ENCODE measurements around the gene ARSH.

DNA sequence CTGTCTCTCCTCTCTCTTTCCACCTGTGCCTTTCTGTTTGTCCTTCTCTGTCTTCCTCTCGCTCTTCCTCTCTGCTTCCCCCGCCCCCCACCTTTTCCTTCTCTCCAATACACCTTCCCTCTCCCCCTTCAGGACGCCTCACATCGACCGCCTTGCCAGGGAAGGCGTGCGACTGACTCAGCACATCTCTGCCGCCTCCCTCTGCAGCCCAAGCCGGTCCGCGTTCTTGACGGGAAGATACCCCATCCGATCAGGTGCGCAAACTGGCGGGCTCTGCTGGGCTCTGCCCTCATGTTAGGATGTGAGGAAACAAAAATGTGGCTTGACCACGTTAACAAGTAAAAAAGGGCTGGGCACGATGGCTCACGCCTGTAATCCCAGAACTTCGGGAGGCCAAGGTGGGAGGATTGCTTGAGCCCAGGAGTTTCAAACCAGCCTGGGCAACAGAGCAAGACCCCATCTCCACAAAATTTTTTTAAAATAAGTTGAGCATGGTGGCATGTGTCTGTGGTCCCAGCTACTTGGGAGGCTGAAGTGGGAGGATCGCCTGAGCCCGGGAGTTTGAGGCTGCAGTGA lies 70.2 kb downstream of the ARSH start:
- TF ChIP-seq, protein P1, sequence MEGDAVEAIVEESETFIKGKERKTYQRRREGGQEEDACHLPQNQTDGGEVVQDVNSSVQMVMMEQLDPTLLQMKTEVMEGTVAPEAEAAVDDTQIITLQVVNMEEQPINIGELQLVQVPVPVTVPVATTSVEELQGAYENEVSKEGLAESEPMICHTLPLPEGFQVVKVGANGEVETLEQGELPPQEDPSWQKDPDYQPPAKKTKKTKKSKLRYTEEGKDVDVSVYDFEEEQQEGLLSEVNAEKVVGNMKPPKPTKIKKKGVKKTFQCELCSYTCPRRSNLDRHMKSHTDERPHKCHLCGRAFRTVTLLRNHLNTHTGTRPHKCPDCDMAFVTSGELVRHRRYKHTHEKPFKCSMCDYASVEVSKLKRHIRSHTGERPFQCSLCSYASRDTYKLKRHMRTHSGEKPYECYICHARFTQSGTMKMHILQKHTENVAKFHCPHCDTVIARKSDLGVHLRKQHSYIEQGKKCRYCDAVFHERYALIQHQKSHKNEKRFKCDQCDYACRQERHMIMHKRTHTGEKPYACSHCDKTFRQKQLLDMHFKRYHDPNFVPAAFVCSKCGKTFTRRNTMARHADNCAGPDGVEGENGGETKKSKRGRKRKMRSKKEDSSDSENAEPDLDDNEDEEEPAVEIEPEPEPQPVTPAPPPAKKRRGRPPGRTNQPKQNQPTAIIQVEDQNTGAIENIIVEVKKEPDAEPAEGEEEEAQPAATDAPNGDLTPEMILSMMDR (conservative IDR thresholded peaks at IDR 0.05; ENCODE audit: low read depth, low read length), result no peak
- TF ChIP-seq EZH2 (IDR thresholded peaks at IDR 0.05; ENCODE audit: low read length, unreplicated experiment), result no peak
- no peak for TF ChIP-seq EZH2phosphoT487 (IDR thresholded peaks at IDR 0.05; ENCODE audit: borderline replicate concordance, low read length)

Measured in PC-3 (cell line).